Muscle of leg (tissue), 11 donors: ENCODE results near the gene BTN2A1. TPM values are rescaled to one million over a fixed set of nuclear protein-coding genes. Genes with fewer than 3 reads are reported as not detected.
"Not testable (repeated sequence)": the region's sequence is repeated elsewhere in the genome, so short reads cannot be mapped to it uniquely, and the experiment has no call there.

ENCODE experiments used
- DNase-seq: peaks from one replicate; pipeline ENCODE4 v3.0.0; 2013
- H3K27ac ChIP-seq: one replicate; pipeline ENCODE4 v1.5.1; 2013; ENCODE audit warnings: mild to moderate bottlenecking, low read length, control low read depth
- H3K27me3 ChIP-seq: one replicate; pipeline ENCODE4 v1.6.1; 2013; ENCODE audit warnings: low read length; ENCODE audit not compliant: control insufficient read depth, insufficient read depth
- H3K36me3 ChIP-seq: one replicate; pipeline ENCODE4 v1.6.1; 2013; ENCODE audit warnings: low read length; ENCODE audit not compliant: control insufficient read depth, insufficient read depth
- H3K4me1 ChIP-seq: one replicate; pipeline ENCODE4 v1.6.1; 2013; ENCODE audit warnings: low read length; ENCODE audit not compliant: control insufficient read depth, insufficient read depth
- H3K4me3 ChIP-seq: one replicate; pipeline ENCODE4 v1.5.1; 2013; ENCODE audit warnings: low read length, control low read depth
- H3K9me3 ChIP-seq: replicated peaks from 2 replicates; pipeline ENCODE4 v1.6.1; 2013; ENCODE audit warnings: low read depth, low read length; ENCODE audit not compliant: control insufficient read depth
- WGBS: methylation state at CpG from one replicate; pipeline ENCODE4 v1.1.5; 2013; ENCODE audit warnings: missing lambda C conversion rate; ENCODE audit not compliant: insufficient coverage; 5-methylcytosine and 5-hydroxymethylcytosine counted together
- polyA plus RNA-seq, 8 donors: library from polyadenylated mRNA; unstranded; fragments of 120-200 nt; gene quantifications; one replicate each; pipeline versions ENCODE4 v1.2.1 to v1.2.3, GENCODE V29; 2013; ENCODE audit warnings: inconsistent platforms in 1 of 8, low replicate concordance in 1 of 8; ENCODE audit not compliant: insufficient read length in 8 of 8, insufficient read depth in 1 of 8
- total RNA-seq: library from RNA; stranded (reverse); fragments of 120-200 nt; gene quantifications from one replicate; pipeline ENCODE4 v1.2.4, GENCODE V29; 2013

The BTN2A1 gene
- total and polyA plus RNA-seq, 9 donors, result 13.8 to 28.1 (median 25.3) TPM

GRCh38 chr6:26445934-26446667 lies 11.7 kb upstream of the BTN2A1 start:
- no peaks in the 10 kb centered on the region for H3K27me3 ChIP-seq
- H3K4me3 ChIP-seq, result no peak overlapping the region
- no peak overlapping the region for H3K27ac ChIP-seq
- DNase-seq, result no peak
- H3K9me3 ChIP-seq, result no peaks in the 10 kb centered on the region
- peaks cover 26% of the 10 kb centered on the region for H3K36me3 ChIP-seq
- WGBS, result 100% methylated on average over 1 of the region's 5 CpGs
- peaks cover 5% of the 10 kb centered on the region for H3K4me1 ChIP-seq

- Histone ChIP-seq H3K36me3 (peaks cover 29% of the 10 kb centered on the region), H3K4me1 (peaks cover 2% of the 10 kb centered on the region), H3K9me3 (no peaks in the 10 kb centered on the region), H3K27me3 (no peaks in the 10 kb centered on the region), H3K27ac (no peak overlapping the region), H3K4me3 (no peak overlapping the region)
- DNase-seq, result no peak
- 50% methylated on average over 2 of the region's 5 CpGs for WGBS
Measured at GRCh38 chr6:26447257-26447656, 10.5 kb upstream of the BTN2A1 start.

GRCh38 chr6:26450240-26450639 lies 7.5 kb upstream of the BTN2A1 start:
- WGBS, result no CpG with 5 or more reads among the region's 3 CpGs
- no peak for DNase-seq
- Histone ChIP-seq H3K9me3 (no peaks in the 10 kb centered on the region), H3K36me3 (peaks cover 22% of the 10 kb centered on the region), H3K4me3 (no peak overlapping the region), H3K4me1 (peaks cover 2% of the 10 kb centered on the region), H3K27me3 (no peaks in the 10 kb centered on the region), H3K27ac (no peak overlapping the region)

- Histone ChIP-seq H3K36me3 (peaks cover 15% of the 10 kb centered on the region), H3K4me3 (no peak overlapping the region), H3K4me1 (peaks cover 8% of the 10 kb centered on the region), H3K9me3 (no peaks in the 10 kb centered on the region), H3K27ac (no peak overlapping the region), H3K27me3 (no peaks in the 10 kb centered on the region)
- WGBS, result no CpG with 5 or more reads among the region's 1 CpG
- no peak for DNase-seq
Measured at GRCh38 chr6:26452631-26453235, 5.0 kb upstream of the BTN2A1 start.

- DNase-seq, result no peak
- no peak overlapping the region for H3K27ac ChIP-seq
- no peaks in the 10 kb centered on the region for H3K27me3 ChIP-seq
- H3K9me3 ChIP-seq, result no peaks in the 10 kb centered on the region
- peaks cover 12% of the 10 kb centered on the region for H3K4me1 ChIP-seq
- no CpG with 5 or more reads among the region's 1 CpG for WGBS
- H3K4me3 ChIP-seq, result no peak overlapping the region
- H3K36me3 ChIP-seq, result peaks cover 16% of the 10 kb centered on the region
Measured at GRCh38 chr6:26454631-26455030, 3.1 kb upstream of the BTN2A1 start.

- no peaks in the 10 kb centered on the region for H3K9me3 ChIP-seq
- H3K27me3 ChIP-seq, result no peaks in the 10 kb centered on the region
- DNase-seq, result no peak
- no peak overlapping the region for H3K27ac ChIP-seq
- peaks cover 15% of the 10 kb centered on the region for H3K36me3 ChIP-seq
- no peak overlapping the region for H3K4me3 ChIP-seq
- peaks cover 15% of the 10 kb centered on the region for H3K4me1 ChIP-seq
- no CpG with 5 or more reads among the region's 3 CpGs for WGBS
Measured at GRCh38 chr6:26455357-26455970, 2.3 kb upstream of the BTN2A1 start.

GRCh38 chr6:26457264-26457805 lies 420 bp upstream of the BTN2A1 start:
- peaks cover 22% of the 10 kb centered on the region for H3K4me1 ChIP-seq
- 6% methylated on average over 5 of the region's 9 CpGs for WGBS
- H3K27me3 ChIP-seq, result no peaks in the 10 kb centered on the region
- H3K36me3 ChIP-seq, result peaks cover 25% of the 10 kb centered on the region
- no peaks in the 10 kb centered on the region for H3K9me3 ChIP-seq
- H3K4me3 ChIP-seq, result peak overlapping the region; percentile 94
- H3K27ac ChIP-seq, result peak overlapping the region; percentile 97
- no peak for DNase-seq

GRCh38 chr6:26459023-26459810 lies 1.5 kb downstream of the BTN2A1 start:
- DNase-seq, result no peak
- Histone ChIP-seq H3K27ac (no peak overlapping the region), H3K9me3 (no peaks in the 10 kb centered on the region), H3K4me1 (peaks cover 22% of the 10 kb centered on the region), H3K4me3 (no peak overlapping the region), H3K36me3 (peaks cover 43% of the 10 kb centered on the region), H3K27me3 (no peaks in the 10 kb centered on the region)
- 70% methylated on average over 11 of the region's 16 CpGs for WGBS

- H3K27me3 ChIP-seq, DNase-seq, H3K9me3 ChIP-seq, H3K4me3 ChIP-seq, H3K27ac ChIP-seq: not testable (repeated sequence)
- peaks cover 64% of the 10 kb centered on the region for H3K36me3 ChIP-seq
- 100% methylated on average over 3 of the region's 5 CpGs for WGBS
- H3K4me1 ChIP-seq, result peaks cover 21% of the 10 kb centered on the region
Measured at GRCh38 chr6:26461353-26461752, 3.6 kb downstream of the BTN2A1 start.

- Histone ChIP-seq H3K4me1 (peaks cover 13% of the 10 kb centered on the region), H3K9me3 (no peaks in the 10 kb centered on the region), H3K27me3 (no peaks in the 10 kb centered on the region), H3K36me3 (peaks cover 89% of the 10 kb centered on the region), H3K4me3 (no peak overlapping the region), H3K27ac (no peak overlapping the region)
- DNase-seq, result no peak
- no CpG with 5 or more reads among the region's 4 CpGs for WGBS
Measured at GRCh38 chr6:26464014-26464413, 6.3 kb downstream of the BTN2A1 start.
